ENCODE measurements around the gene TTC22.

Gene TTC22

DNA sequence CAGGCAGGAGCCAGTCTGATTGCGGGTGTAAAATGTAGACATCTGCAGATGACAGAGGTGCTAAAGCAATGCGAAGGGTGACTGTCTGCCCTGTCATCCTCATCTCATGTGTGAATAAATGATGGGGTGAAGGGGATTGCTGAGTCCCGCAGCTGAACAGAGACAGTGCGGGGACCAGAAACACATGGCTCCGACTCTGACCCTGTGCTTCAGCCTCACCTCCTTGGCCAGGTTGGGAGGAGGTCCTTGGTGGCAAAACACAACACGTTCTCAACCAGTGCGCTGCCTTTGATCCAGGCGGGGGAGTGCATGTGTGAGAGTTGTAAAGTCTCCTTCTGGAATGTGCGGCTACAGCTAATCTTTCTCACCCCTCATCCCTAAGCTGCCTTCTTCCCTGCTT lies 32.0 kb upstream of the TTC22 start:
- TF ChIP-seq, protein P1, sequence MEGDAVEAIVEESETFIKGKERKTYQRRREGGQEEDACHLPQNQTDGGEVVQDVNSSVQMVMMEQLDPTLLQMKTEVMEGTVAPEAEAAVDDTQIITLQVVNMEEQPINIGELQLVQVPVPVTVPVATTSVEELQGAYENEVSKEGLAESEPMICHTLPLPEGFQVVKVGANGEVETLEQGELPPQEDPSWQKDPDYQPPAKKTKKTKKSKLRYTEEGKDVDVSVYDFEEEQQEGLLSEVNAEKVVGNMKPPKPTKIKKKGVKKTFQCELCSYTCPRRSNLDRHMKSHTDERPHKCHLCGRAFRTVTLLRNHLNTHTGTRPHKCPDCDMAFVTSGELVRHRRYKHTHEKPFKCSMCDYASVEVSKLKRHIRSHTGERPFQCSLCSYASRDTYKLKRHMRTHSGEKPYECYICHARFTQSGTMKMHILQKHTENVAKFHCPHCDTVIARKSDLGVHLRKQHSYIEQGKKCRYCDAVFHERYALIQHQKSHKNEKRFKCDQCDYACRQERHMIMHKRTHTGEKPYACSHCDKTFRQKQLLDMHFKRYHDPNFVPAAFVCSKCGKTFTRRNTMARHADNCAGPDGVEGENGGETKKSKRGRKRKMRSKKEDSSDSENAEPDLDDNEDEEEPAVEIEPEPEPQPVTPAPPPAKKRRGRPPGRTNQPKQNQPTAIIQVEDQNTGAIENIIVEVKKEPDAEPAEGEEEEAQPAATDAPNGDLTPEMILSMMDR (conservative IDR thresholded peaks at IDR 0.05; ENCODE audit: low read depth, low read length): no peak
- no peak overlapping the region for H3K4me3 ChIP-seq (ENCODE audit: low read length)
- no peak for DNase-seq (ENCODE audit: low read depth)

DNA sequence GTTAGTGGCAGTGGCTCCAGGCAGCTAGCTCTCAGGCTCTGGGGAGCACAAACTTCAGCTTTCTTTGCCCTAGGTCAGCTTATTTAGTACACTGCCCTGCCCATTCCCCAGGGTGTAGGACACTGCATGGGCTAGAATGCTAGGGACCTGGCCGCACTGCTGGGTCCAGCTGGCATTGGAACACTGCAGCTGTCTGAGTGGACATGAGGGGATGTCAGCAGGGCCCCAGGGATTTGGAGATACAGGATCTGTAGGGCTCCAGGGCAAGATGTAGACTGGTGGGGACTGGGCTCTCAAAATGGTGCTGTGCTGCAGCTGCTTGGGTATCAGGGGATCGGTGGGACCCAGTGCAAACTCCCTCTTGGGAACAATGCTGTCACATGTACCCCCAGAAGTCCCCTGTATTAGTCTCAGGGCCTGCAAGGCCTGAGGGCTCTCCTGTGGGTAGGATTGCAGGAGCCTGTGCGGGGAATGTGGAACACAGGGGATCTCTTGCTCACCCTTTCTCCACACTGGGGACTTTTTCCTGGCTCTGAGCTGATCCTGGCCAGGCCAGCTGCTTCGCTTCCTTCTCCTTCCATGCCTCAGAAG lies 25.2 kb upstream of the TTC22 start:
- TF ChIP-seq, protein P1 (conservative IDR thresholded peaks at IDR 0.05; ENCODE audit: low read depth, low read length): no peak
- no peak for DNase-seq (ENCODE audit: low read depth)
- no peak overlapping the region for H3K4me3 ChIP-seq (ENCODE audit: low read length)

DNA sequence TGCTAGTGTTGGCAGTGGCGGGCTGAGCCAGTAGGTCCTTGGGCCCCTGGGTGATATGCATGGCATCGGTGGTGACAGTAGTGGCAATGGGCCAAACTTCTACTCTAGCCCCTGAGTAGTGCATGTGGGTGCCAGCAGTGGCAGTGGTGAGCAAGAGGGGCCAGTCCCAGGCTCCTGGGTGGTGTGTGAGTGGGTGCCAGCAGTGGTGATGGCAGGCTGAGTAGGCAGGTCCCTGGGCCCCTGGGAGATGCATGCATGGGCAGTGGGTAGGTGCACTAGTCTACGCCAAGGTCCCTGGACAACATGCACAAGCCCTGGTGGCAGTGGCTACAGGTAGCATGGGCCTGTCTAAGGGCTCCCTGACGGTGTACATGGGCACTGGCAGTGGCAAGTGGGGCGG lies 24.6 kb upstream of the TTC22 start:
- DNase-seq (ENCODE audit: low read depth): no peak
- no peak overlapping the region for H3K4me3 ChIP-seq (ENCODE audit: low read length)
- TF ChIP-seq, protein P1 (conservative IDR thresholded peaks at IDR 0.05; ENCODE audit: low read depth, low read length): no peak

GRCh38 chr1:54823670-54824069 lies 22.5 kb upstream of the TTC22 start:
- no peak for DNase-seq (ENCODE audit: low read depth)
- TF ChIP-seq, protein P1 (conservative IDR thresholded peaks at IDR 0.05; ENCODE audit: low read depth, low read length): no peak
- H3K4me3 ChIP-seq (ENCODE audit: low read length): no peak overlapping the region

GRCh38 chr1:54819733-54820132 lies 18.6 kb upstream of the TTC22 start:
- DNase-seq (ENCODE audit: low read depth): no peak
- H3K4me3 ChIP-seq (ENCODE audit: low read length): no peak overlapping the region
- TF ChIP-seq, protein P1 (conservative IDR thresholded peaks at IDR 0.05; ENCODE audit: low read depth, low read length): no peak

DNA sequence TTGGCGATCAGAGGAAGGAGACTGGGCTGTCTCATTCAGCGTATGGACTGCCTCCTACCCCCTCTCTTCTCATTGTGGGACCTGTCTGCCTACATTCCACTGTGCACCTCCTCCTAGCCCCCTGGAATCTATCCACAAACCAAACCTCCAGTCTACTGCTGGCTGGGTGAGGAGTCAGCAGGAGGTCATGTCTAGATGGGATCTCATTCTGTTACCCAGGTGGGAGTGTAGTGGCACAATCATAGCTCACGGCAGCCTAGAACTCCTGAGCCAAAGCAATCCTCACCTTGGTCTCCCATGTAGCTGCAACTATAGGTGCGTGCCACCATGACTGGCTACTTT lies 18.0 kb upstream of the TTC22 start:
- no peak overlapping the region for H3K4me3 ChIP-seq (ENCODE audit: low read length)
- TF ChIP-seq, protein P1 (conservative IDR thresholded peaks at IDR 0.05; ENCODE audit: low read depth, low read length): no peak
- DNase-seq (ENCODE audit: low read depth): no peak

DNA sequence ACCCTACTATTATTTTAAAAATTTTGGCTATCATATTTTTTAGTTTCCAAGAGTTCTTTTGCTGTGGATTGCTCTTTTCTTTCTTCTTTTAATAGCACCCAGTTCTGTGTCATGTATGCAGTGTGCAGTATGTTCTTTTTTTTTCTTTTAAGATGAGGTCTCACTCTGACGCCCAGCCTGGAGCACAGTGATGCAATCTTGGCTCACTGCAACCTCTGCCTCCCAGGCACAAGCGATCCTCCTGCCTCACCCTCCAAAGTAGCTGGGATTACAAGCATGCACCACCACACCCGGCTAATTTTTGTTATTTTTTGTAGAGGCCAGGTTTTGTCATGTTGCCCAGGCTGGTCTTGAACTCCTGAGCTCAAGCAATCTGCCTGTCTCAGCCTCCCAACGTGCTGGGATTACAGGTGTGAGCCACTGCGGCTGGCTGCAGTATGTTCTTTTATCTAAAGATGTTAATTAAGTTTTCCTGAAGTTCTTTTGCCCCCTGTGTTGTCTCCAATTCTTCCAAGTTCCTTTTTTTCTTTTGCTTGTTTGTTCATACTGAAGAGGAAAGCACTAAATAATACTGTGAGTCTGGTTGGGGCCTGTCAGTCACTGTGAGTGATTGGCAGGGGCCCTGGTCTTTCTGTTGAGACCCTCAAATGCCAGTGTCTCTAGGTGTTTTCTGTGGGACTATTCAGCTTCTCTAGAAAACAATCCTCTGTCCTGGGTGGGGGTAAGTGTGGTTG lies 17.5 kb upstream of the TTC22 start:
- H3K4me3 ChIP-seq (ENCODE audit: low read length): no peak overlapping the region
- no peak for DNase-seq (ENCODE audit: low read depth)
- TF ChIP-seq, protein P1 (conservative IDR thresholded peaks at IDR 0.05; ENCODE audit: low read depth, low read length): no peak

Measured in retinal pigment epithelial cell (primary cell).